OCI-M1 (cell line): ENCODE data around the gene CRYGB.
"Not testable (repeated sequence)": the region's sequence is repeated elsewhere in the genome, so short reads cannot be mapped to it uniquely, and the experiment has no call there.

Experiments
- DNase-seq: peaks from one replicate; lab custom pipeline; 2025; lab: John Stamatoyannopoulos, UW

CRYGB gene

DNA sequence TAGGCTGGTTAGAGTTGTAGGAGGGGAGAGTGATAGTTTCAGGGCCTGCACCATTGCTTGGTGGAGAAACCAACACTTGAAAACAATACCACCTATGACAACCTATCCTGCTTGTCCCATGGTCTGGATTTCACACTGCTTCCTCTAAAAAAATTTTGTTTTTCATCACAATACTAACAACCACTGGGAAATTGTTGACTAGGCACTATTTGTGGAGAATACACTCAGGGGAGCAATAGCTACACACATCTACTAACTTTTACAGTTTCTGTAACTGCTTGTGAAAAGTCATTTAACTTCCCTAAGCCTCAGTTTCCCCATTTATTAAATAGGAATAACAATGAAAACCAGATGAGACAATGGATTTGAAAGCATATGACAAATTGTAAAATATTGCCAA is 4.1 kb upstream of the CRYGB start:
- no peak for DNase-seq

DNA sequence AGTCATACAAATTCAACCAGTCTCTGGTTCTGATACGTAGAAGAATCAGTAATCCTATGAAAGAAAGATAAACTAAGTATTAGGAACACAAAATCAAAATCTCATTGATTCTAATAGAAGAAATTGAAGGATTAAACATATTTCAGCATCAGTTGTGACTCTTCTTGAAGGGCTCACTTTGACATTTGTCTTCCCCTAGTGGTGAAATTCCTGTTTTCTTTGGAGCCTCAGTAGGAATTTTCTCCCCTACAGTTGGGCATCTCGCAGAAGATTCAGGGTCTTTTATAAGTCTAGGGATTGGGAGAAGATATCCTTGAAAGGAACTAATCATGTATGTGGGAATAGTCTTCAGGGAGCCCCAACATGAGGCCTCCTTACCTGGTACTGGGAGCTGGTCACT is 2.8 kb upstream of the CRYGB start:
- DNase-seq = no peak

DNA sequence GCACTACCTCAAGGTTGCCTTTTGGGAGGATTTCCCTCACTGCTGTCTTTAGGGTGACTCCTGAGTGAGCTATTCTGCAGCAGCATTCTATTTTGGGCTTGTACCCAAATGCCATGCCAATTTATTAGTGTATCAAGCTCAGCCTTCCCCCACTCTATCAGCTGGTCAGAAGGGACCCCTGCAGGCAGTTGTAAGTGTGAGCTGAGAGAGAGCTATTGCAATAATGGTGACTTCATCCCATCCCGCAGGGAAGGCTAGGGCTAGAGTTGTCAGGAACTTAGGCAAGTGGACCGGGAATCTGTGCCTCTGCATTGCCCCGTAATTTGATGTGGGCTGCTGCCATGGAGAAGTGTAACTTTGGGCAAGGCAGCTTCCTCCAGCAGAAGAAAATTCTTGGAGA is 1.8 kb upstream of the CRYGB start:
- no peak for DNase-seq

DNA sequence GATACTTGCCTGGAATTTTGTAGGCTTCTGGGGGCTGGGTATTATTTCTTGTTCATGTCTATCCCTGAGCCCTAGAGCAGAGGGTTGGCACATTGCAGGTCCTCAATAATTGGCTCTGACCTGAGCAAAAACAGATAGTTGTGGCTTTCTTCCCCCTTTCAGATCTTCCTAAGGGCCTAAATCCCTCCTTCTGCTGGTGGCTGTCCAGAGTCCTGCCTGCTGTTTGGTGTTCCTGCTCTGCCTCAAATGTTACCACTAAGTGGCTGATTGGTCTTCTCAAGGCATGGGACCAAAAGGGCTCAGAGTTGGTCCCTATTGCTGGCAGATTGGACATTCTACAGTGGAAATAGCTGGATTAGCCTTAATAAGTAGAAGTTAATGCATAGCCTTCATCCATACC is 1.1 kb upstream of the CRYGB start:
- DNase-seq = no peak

DNA sequence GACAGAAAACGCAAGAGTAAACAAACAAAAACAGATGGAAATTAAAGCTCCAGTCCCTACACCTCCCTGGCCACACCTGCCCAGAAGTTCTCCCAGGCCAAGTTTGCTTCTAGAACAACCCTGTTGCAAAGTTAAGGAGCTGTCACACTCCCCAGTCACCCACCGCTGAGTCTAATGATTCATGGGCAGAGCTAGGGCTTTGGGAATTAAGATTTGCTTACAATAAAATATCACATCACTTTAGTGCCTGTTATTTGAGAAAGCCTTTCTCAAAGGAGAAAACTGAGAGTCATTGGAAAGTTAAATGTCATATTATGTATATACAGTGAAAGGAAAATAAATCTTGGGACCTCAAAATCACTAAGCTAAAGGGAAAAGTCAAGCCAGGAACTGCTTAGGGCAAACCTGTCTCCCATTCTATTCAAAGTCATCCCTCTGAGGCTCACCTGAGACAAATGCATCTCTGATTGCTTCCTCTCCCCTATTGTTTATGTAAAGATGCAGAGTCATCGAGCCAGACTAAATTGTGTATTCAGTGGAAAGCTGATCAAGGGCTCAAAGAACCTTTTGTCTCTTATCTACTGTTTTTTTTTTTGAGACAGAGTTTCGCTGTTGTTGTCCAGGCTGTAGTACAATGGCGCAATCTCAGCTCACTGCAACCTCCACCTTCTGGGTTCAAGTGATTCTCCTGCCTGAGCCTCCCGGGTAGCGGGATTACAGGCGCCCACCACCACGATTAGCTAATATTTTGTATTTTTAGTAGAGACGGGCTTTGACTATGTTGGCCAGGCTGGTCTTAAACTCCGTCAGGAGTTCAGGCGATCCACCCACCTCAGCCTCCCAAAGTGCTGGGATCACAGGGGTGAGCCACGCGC is 2.8 kb downstream of the CRYGB start:
- DNase-seq = no peak

DNA sequence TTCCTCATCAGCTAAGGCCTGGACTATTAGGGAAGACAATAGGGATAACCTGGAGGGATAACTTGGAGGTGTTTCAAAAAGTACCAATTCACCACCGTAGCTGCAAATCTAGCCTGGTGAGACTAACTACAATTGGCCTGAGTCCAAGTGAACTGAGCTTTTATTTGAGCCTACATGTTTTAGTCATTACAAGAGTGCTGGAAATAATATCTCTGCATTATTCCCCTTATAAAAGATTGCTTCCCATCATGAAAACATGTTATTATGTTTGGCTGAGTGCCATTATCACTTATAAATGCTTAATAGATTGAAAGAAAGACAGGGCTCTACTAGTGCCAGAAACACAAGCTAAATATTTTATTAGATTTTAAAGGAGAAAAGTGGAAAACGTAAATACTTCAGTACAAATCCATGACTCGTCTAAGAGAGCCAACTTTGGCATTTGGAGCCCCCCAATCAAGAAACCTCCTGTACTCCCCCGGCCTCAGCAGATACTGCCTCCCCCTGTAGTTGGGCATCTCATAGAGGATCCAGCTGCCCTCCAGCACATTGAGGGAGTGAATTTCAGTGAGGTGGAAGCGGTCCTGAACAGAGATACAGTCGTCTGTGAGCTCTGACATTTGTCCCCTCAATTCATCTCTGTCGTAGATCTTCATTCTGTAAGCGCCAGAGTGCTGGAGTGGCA is 3.6 kb downstream of the CRYGB start:
- no peak for DNase-seq

DNA sequence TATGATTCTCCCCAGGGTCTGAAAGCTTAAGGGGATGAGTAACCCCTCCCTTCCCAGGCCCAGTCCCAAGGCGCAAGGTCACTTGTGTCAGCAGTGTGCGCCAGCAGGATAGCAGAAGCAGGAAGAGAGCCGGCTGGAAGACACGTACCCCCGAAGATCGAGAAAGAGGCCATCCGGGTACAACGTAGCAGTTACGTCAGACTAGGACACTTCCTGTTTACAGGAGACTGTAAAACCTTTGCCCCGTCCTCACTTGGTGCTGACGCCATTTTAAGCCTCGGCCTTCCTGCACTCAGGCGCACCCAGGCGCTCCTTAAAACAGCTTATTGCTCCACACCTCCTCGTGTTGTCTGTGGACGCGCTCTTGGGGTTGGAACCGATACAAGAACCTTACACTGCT is 6.5 kb downstream of the CRYGB start:
- DNase-seq = no peak

DNA sequence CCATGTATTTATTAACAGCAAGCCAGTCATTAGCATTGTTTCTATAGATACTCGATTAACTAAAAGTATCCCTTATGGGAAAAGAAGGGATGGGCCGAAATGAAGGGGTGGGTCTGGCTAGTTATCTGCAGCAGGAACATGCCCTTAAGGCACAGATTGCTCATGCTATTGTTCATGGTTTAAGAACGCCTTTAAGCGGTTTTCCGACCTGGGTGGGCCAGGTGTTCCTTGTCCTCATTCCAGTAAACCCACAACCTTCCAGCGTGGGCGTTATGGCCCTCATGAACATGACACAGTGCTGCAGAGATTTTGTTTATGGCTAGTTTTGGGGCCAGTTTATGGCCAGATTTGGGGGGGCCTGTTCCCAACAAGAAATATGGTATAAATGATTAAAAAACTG is 7.6 kb downstream of the CRYGB start:
- DNase-seq = not testable (repeated sequence)

DNA sequence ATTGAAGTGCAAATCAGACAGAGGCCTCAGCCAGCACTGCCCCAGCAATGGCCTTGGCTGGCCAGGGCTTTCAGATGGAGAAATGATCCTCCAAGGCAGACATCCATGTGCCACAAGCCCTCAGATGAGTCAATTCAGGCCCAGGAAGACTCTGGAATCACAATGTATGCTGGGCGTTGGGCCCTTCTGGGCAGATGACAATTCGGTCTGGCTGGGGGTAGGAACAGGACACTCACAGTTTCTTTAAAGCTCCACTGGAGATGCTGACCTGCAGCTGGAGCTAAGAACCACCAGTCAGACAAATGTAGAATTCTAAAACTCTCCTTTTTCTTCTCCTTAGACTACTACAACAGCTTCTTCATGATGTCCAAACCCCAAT is 9.3 kb downstream of the CRYGB start:
- DNase-seq = no peak

DNA sequence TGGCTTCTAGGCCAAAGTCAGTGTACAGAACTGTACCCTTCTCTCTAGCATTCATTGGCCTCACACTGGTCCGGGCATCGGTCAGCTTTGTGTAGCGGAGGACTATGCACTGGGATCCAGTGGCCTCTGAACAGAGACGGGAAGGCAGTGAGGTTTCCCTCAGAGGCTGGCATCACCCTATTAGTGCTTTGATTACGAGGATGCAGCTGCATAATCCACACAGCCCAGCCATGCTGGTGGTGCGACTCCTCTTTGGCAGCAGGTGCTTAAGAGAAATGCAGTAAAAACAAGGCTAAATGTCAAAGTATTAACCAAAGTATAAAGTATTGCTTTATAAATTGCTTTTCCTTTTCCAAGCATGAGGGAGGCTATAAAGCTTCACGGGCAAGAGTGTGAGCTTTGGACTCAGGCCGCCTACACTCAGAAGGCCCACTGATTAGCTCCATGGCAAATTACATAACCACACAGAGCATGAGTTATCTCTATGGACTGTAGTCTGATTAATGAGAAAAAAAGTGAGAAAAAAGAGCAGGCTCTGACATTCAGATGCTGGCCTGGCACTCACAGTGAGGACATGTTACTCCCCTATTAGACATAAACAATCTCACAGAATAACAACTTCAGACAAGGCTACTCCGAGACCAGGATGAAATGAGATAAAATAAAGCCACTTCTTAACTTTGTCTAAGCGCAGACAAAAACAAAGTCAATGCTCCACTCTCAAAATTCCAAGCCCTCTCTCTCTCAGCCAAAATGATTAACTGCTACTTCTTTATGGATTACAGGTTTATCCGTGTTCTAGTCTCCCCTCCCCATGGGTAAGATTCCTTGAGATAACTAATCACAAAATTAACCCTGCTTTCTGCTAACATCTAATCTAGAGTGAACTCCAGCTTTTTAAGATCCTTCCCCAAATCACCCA is 9.9 kb downstream of the CRYGB start:
- DNase-seq = no peak

DNA sequence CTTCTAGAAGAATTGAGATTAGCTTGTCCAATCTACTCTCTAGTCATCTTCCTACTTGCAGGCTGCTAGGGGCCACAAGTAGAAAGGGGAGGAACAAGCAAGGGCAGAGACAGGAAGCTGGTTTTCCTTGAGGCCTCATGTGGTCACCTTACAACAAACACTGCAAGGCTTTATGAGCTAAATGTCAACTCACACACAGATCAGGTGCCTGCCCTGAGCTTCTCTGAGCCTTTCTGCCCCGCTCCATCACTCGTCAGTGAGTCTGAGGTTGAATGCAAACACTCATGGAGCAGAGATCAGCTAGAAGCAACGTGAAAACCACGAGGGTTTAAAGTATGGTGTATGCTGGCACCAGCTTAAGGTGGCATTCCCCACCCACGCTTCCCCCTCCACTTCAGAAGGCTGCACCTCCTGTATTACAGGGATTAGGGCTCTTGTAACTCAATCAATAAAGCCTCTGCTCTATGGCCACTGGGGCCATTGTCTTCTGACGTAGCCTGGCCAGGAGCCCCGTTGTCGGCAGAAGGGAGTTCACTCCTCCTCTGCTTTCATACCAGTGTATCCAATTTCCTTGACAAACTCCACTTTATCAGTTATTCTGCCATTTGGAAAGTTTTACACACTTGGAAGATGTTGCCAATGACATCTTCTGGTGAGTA is 10.9 kb downstream of the CRYGB start:
- DNase-seq = no peak

DNA sequence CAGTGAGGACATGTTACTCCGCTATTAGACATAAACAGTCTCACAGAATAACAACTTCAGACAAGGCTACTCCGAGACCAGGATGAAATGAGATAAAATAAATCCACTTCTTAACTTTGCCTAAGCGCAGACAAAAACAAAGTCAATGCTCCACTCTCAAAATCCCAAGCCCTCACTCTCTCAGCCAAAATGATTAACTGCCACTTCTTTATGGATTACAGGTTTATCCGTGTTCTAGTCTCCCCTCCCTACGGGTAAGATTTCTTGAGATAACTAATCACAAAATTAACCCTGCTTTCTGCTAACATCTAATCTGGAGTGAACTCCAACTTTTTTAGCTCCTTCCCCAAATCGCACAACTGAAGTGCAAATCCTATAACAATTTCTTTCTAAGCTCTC is 15.2 kb downstream of the CRYGB start:
- DNase-seq = no peak

DNA sequence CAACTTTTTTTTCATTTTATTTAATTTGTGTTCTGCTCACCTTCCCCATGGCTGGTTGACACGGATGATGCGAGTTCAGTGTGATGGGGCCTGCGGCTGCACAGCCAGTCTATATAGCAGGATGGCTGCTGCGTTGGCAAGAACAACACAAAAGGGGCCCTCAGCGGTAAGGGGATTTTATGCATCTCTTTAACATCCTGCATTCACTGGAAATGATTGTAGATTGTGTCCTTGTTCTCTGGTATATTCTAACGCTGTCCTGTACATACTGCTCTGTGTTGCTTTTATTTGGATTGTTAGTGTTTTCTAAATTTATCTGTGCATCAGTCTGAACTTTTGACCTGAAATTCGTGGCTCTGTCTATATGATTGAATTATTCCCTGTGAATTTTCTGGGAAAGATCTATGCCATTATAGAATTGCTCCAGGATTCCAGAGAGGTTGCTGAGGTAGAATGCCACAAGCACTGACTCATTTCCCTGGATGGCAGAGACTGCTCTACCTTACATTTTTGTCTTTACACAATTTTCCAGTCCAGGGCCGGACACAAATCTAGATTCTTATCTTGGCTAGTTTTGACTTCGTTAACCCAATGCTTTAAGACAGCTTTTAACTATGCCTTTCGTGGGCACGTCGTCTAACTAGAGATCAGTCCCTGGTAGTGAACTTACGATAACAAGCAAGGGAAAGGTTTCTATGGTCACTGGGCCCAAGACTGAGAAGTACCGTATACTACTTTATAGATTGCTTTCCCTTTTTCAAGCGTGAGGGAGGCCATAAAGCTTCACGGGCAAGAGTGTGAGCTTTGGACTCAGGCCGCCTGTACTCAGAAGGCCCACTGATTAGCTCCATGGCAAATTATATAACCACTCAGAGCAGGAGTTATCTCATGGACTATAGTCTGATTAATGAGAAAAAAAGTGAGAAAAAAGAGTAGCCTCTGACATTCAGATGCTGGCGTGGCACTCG is 15.9 kb downstream of the CRYGB start, which contains the start of gene CRYGC:
CRYGC (minus strand) TSS at position 85 of the 968 bp plus-strand sequence; CDS start at position 49, 36 bp downstream.
- DNase-seq = no peak

DNA sequence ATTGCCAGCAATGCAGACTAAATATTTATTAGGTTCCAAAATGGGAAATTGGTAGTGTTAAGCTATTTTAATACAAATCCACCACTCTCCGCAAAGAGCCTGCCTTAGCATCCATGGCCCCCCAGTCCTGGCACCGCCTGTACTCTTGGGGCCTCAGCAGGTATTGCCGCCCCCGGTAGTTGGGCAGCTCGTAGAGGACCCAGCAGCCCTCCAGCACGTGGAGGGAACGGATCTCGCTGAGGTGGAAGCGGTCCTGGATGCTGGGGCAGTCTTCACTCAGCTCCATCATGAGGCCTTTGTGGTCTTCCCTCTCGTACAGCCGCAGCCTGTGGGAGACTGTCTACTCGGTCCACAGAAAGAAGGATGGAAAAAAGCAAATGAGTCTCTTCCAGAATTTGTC is 17.8 kb downstream of the CRYGB start:
- DNase-seq = no peak

DNA sequence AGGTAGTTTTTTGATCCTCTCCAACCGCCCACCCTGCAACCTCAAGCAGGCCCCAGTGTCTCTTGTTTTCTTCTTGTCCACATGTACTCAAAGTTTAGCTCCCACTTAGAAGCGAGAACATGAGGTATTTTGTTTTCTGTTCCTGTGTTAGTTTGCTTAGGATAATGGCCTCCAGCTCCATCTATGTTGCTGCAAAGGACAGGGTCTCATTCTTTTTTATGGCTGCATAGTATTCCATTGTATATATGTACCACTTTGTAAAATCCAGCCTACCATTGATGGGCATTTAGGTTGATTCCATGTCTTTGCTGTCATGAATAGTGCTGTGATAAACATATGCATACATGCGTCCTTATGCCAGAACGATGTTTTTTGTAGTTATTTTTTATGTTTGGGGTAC is 18.9 kb downstream of the CRYGB start:
- no peak for DNase-seq

DNA sequence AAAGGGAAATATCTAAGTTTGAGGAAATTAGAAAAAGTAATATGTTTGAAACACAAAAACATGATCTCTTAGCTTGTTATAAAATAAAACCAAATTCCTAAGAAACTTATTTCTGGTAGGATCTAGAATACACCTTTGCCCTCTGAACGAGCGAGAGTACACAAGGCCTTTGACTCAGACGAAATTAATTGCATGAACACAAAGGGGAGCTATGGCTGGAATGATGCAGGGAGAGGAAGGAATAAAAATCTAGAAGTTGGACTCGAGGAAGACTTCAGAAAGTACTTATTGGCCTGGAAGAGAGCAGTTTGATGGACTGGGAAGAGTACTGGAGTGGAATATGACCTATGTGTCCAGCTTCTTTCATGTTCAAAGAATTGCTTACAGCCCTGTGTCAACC is 20.7 kb downstream of the CRYGB start:
- no peak for DNase-seq

DNA sequence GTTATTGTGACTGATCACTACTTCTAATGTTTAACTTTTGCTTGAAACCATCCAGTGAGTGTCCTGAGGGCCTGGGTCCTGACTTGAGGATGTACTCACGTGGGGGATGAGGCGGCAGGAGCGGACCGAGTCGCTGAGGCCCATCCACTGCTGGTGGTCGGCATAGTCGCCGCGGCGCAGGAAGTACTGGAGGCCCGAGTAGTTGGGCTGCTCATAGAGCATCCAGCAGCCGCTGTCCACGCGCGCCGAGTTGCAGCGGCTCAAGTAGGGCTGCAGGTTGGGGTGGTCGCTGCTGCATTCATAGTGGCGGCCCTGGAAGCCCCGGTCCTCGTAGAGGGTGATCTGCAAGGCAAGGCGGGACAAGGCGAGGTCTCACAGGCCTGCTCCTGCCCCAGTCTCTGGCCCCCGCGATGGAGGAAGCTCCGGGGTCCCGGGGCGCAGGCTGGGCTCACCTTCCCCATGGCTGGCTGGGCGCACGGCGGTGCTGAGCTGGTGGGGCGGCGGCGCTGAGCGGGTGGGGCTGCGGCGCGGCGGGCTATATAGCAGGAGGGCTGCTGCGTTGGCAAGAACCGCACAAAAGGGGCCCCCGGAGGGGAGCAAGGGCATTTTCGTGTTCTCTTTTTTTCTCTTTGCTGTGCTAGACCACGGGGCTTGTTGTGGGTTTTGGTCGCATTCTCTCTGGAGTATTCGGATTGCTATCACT is 21.8 kb downstream of the CRYGB start, which contains the start of gene CRYGD:
CRYGD (minus strand) TSS at position 512 of the 703 bp plus-strand sequence; CDS start at position 461, 51 bp downstream.
- not testable (repeated sequence) for DNase-seq

DNA sequence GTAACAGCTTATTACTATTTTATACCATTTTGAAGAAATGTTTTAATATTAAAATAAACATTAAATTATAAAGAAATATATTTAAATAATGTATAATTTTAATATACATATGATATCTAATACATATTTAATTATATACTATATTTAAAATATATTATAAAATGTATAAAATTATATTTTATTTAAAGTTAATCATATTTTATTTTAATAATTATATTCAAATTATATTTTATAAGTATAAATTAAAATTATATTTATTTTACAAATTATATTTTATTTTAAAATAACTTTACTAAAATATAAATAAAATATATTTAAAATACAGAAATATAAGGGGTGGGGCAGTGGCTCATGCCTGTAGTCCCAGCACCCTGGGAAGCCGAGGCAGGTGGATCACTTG is 23.7 kb downstream of the CRYGB start:
- DNase-seq = no peak

DNA sequence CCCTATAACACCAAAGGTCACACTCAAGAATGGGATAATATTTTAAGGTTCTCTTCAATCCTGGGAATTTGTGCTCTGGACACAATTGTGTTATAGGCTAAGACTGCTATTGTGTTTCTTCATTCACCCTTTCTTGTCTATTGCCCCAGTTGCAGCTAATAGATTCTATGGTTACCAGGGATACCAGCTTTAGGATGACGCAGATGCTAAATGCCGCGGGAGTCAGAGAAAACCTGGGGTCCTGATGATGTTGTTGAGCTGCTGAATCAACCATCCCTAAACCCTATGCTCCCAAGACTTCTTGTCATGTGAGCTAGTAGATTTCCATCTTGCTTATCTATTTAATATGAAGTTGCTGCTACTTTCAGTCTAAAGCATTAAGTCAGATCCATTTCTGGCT is 27.0 kb downstream of the CRYGB start:
- no peak for DNase-seq

DNA sequence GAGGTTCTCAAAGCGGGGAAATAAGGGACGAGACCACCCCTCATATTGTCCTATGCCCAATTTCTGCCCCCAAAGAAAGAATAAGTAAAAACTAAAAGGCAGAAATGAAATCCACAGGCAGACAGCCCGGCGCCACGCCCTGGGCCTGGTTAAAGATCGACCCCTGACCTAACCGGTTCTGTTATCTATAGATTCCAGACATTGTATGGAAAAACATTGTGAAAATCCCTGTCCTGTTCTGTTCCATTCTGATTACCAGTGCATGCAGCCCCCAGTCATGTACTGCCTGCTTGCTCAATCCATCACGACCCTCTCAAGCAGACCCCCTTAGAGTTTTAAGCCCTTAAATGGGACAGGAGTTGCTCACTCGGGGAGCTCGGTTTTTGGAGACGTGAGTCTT is 28.6 kb downstream of the CRYGB start:
- DNase-seq = not testable (repeated sequence)
